Activated effector memory CD4-positive, alpha-beta T cell treated with anti-CD3 and anti-CD28 coated beads, Interleukin-2, amount 50 U/mL, for 16 hours (primary cell): ENCODE data around the gene PCDHGA7.
"Not testable (repeated sequence)": the region's sequence is repeated elsewhere in the genome, so short reads cannot be mapped to it uniquely, and the experiment has no call there.

Experiments
- DNase-seq: peaks from one replicate; pipeline ENCODE4 v3.0.0-alpha.2; 2020

The PCDHGA7 gene

GRCh38 chr5:141369994-141370848 is 12.3 kb upstream of the PCDHGA7 start, which contains the start of gene PCDHGB3:
Gene PCDHGB3, plus strand, starts transcription at chr5:141370242. Its CDS starts 153 bp downstream, at chr5:141370395.
- DNase-seq: peak; percentile 77

DNA sequence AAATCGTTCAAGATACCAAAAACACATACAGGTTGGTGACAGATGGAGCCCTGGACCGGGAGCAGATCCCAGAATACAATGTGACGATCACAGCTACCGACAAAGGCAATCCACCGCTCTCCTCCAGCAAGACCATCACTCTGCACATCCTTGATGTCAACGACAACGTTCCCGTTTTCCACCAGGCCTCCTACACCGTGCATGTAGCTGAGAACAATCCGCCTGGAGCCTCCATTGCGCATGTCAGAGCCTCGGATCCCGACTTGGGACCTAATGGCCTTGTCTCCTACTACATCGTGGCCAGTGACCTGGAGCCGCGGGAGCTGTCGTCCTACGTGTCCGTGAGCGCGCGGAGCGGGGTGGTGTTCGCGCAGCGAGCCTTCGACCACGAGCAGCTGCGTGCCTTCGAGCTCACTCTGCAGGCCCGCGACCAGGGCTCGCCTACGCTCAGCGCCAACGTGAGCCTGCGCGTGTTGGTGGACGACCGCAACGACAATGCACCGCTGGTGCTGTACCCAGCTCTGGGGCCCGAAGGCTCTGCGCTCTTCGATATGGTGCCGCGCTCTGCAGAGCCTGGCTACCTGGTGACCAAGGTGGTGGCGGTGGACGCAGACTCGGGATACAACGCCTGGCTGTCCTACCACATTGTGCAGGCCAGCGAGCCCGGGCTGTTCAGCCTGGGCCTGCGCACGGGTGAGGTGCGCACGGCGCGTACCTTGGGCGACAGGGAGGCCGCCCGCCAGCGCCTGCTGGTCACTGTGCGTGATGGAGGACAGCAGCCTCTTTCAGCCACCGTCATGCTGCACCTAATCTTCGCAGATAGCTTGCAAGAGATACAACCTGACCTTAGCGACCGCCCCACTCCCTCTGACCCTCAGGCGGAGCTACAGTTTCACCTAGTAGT is 10.7 kb upstream of the PCDHGA7 start:
- no peak for DNase-seq

DNA sequence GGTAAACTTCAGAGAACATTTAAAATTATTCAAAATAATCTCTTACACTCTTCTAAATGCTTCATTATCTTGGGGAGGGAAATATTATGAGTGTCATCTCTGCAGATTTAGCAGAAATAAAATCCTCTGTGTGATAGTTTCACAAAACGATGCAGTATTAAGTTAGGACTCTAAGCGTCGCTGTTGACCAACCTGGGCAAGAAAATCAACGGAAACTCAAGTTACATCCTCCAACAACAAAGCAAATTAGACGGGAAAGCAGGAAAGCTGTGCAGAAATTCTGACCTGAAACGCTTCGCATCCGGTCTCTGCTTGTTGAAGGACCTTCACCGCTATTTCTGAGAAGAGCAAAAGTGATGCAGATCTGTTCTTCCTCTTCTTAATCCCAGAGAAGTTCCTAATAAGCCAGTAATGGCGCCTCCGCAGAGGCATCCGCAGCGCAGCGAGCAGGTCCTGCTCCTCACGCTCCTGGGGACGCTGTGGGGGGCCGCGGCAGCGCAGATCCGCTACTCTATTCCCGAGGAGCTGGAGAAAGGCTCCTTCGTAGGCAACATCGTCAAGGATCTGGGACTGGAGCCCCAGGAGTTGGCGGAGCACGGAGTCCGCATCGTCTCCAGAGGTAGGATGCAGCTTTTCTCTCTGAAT is 8.7 kb upstream of the PCDHGA7 start, which contains the start of gene PCDHGA6:
Gene PCDHGA6, plus strand, starts transcription at position 219 of the 645 bp plus-strand sequence. Its CDS starts 193 bp downstream, at position 412.
- DNase-seq: no peak

DNA sequence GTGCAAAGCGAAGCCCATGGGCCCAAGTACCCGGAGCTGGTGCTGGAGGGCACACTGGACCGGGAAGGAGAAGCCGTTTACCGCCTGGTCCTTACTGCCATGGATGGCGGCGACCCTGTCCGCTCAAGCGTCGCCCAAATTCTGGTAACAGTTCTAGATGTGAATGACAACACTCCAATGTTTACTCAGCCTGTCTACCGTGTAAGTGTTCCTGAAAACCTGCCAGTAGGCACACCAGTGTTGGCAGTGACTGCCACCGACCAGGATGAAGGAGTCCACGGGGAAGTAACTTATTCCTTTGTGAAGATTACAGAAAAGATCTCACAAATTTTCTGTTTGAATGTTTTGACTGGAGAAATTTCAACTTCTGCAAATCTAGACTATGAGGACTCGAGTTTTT is 7.9 kb upstream of the PCDHGA7 start:
- DNase-seq: no peak

DNA sequence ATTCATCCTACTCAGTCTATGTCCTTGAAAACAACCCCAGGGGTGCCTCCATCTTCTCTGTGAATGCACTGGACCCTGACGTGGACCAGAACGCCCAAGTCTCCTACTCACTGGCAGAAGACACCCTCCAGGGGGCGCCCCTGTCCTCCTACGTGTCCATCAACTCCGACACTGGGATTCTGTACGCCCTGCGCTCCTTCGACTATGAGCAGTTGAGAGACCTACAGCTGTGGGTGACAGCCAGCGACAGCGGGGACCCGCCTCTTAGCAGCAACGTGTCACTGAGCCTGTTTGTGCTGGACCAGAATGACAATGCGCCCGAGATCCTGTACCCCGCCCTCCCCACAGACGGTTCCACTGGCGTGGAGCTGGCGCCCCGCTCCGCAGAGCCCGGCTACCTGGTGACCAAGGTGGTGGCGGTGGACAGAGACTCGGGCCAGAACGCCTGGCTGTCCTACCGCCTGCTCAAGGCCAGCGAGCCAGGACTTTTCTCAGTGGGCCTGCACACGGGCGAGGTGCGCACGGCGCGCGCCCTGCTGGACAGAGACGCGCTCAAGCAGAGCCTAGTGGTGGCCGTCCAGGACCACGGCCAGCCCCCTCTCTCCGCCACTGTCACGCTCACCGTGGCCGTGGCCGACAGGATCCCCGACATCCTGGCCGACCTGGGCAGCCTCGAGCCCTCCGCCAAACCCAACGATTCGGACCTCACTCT is 6.9 kb upstream of the PCDHGA7 start:
- not testable (repeated sequence) for DNase-seq

- DNase-seq: no peak
Measured at GRCh38 chr5:141383345-141383744, 803 bp downstream of the PCDHGA7 start.

GRCh38 chr5:141384471-141385267 is 2.1 kb downstream of the PCDHGA7 start:
- no peak for DNase-seq

DNA sequence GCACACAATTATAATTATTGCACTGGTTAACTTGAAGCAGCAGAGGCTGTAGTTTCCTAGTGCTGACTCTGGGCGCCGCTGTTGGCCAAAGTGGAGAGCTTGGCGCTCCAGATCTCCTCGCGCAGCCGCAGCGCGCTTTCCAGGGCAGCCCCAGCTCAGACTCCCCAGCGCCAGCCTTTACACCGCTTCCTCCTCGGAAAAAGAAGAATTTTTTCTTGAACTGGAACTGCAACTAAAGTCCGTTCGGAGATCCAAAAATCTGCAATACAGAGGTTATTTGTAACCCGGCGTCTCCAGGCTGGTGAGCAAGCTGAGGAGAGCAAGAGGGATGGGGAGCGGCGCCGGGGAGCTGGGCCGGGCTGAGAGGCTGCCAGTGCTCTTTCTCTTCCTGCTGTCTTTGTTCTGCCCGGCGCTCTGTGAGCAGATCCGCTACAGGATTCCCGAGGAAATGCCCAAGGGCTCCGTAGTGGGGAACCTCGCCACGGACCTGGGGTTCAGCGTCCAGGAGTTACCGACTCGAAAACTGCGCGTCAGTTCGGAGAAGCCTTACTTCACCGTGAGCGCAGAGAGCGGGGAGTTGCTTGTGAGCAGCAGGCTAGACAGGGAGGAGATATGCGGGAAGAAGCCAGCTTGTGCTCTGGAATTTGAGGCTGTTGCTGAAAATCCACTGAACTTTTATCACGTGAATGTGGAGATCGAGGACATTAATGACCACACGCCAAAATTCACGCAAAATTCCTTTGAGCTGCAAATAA is 5.2 kb downstream of the PCDHGA7 start, which contains the start of gene PCDHGB4:
Gene PCDHGB4, plus strand, starts transcription at position 142 of the 755 bp plus-strand sequence. Its CDS starts 187 bp downstream, at position 329.
- peak; percentile 69 for DNase-seq

DNA sequence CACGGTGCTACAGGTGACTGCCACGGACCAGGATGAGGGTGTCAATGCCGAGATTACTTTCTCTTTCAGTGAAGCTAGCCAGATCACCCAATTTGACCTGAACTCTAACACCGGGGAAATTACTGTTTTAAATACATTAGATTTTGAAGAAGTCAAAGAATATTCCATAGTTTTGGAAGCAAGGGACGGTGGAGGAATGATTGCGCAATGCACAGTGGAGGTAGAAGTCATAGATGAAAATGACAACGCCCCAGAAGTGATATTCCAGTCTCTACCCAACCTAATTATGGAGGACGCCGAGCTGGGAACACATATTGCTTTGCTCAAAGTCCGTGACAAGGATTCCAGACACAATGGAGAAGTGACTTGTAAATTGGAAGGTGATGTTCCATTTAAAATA is 6.1 kb downstream of the PCDHGA7 start:
- no peak for DNase-seq

- DNase-seq: no peak
Measured at GRCh38 chr5:141389153-141390042, 6.9 kb downstream of the PCDHGA7 start.

DNA sequence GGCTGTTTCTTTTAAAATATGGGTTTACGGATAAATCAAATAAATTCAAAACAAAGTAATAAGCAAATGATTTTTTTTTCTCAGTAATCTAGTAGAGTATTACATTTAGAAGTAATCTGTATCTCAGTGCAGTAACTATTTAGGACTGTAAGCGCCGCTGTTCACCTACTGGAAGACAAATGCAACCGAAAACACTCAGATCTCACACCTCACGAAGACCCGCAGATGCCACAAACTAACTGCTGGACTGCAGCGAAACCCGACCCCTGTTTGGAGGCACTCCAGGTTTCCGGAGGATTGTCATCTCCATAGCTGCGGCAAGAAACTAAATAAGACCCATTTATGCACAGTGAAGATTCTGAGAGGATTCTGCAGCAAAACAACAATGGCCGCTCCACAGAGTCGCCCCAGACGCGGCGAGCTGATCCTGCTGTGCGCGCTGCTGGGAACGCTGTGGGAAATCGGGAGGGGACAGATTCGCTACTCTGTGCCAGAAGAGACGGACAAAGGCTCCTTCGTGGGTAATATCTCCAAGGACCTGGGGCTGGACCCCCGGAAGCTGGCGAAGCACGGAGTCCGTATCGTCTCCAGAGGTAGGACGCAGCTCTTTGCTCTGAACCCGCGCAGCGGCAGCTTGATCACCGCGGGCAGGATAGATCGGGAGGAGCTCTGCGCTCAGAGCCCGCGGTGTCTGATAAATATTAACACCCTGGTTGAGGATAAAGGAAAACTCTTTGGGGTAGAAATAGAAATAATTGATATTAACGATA is 10.1 kb downstream of the PCDHGA7 start, which contains the start of gene PCDHGA8:
Gene PCDHGA8, plus strand, starts transcription at position 205 of the 770 bp plus-strand sequence. Its CDS starts 181 bp downstream, at position 386.
- no peak for DNase-seq

- DNase-seq: no peak
Measured at GRCh38 chr5:141393267-141393666, 10.7 kb downstream of the PCDHGA7 start.

GRCh38 chr5:141394401-141395187 is 12.1 kb downstream of the PCDHGA7 start:
- not testable (repeated sequence) for DNase-seq

GRCh38 chr5:141397756-141398551 is 15.4 kb downstream of the PCDHGA7 start, which contains the start of gene PCDHGB5:
Gene PCDHGB5, plus strand, starts transcription at chr5:141397947. Its CDS starts 181 bp downstream, at chr5:141398128.
- DNase-seq: peak; percentile 78

- DNase-seq: no peak
Measured at GRCh38 chr5:141398608-141399007, 16.1 kb downstream of the PCDHGA7 start.

DNA sequence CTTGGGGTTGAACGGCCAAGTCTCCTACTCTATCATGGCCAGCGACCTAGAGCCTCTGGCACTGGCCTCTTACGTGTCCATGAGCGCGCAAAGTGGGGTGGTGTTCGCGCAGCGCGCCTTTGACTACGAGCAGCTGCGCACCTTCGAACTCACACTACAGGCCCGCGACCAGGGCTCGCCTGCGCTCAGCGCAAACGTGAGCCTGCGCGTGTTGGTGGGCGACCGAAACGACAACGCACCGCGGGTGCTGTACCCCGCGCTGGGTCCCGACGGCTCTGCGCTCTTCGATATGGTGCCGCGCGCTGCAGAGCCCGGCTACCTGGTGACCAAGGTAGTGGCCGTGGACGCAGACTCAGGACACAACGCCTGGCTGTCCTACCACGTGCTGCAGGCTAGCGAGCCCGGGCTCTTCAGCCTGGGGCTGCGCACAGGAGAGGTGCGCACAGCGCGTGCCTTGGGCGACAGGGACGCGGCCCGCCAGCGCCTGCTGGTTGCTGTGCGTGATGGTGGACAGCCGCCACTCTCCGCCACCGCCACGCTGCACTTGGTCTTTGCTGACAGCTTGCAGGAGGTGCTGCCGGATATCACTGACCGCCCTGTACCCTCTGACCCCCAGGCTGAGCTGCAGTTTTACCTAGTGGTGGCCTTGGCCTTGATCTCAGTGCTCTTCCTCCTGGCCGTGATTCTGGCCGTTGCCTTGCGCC is 17.2 kb downstream of the PCDHGA7 start:
- DNase-seq: no peak
